Caco-2 (cell line): ENCODE data around the gene TMEM198. TPM values are rescaled to one million over a fixed set of nuclear protein-coding genes. Genes with fewer than 3 reads are reported as not detected.

Source experiments
- BruUV-seq: library from RNA; stranded (reverse); fragments of 400-500 nt; replicated peaks from 2 replicates; lab custom pipeline; 2021; lab: Mats Ljungman, UMichigan
- CTCF ChIA-PET: fragments of 300-600 bp; sonication (Branson Sonifier 250); formaldehyde crosslinking; loops from one replicate; lab custom pipeline; 2022; ENCODE audit warnings: antibody characterized with exemption; lab: Charles Lee
- POLR2A ChIA-PET: fragments of 300-600 bp; sonication (Branson Sonifier 250); formaldehyde crosslinking; loops from one replicate; lab custom pipeline; 2022; ENCODE audit warnings: antibody characterized with exemption; lab: Charles Lee
- DNase-seq, 2 experiments: peaks; one replicate each; pipeline versions ENCODE4 v3.0.0 to v3.0.0-alpha.2; 2020 to 2022
- H3K27me3 ChIP-seq: replicated peaks from 2 replicates; pipeline ENCODE4 v1.6.0; 2011; ENCODE audit warnings: low read length; ENCODE audit not compliant: control insufficient read depth, insufficient read depth
- H3K36me3 ChIP-seq: 2 replicates; pipeline ENCODE4 v1.5.1; 2011; ENCODE audit warnings: low read length; ENCODE audit not compliant: control insufficient read depth, insufficient read depth
- H3K4me1 ChIP-seq: fragments of 250-450 bp; sonication (Bioruptor Pico); 2 replicates; pipeline ENCODE4 v1.5.1; 2020; ENCODE audit warnings: mild to moderate bottlenecking
- H3K4me3 ChIP-seq: 2 replicates; pipeline ENCODE4 v1.5.1; 2011; ENCODE audit warnings: low read depth, mild to moderate bottlenecking, control low read depth, low read length
- H3K9me3 ChIP-seq: fragments of 250-450 bp; sonication (Bioruptor Pico); 2 replicates; pipeline ENCODE4 v1.5.1; 2020; ENCODE audit warnings: mild to moderate bottlenecking, moderate library complexity
- H3K27ac Mint-ChIP-seq: one replicate; pipeline ENCODE4 v1.8.0; 2022; ENCODE audit warnings: mixed read lengths; ENCODE audit not compliant: unreplicated experiment
- H3K27me3 Mint-ChIP-seq: one replicate; pipeline ENCODE4 v1.8.0; 2022; ENCODE audit warnings: mixed read lengths; ENCODE audit not compliant: insufficient read depth, unreplicated experiment
- H3K36me3 Mint-ChIP-seq: one replicate; pipeline ENCODE4 v1.8.0; 2022; ENCODE audit warnings: mild to moderate bottlenecking, mixed read lengths; ENCODE audit not compliant: insufficient read depth, unreplicated experiment
- H3K4me1 Mint-ChIP-seq: one replicate; pipeline ENCODE4 v1.8.0; 2022; ENCODE audit warnings: low read depth, mixed read lengths; ENCODE audit not compliant: unreplicated experiment
- H3K4me3 Mint-ChIP-seq: one replicate; pipeline ENCODE4 v1.8.0; 2022; ENCODE audit warnings: mild to moderate bottlenecking, moderate library complexity, mixed read lengths; ENCODE audit not compliant: unreplicated experiment
- H3K9me3 Mint-ChIP-seq: one replicate; pipeline ENCODE4 v1.8.0; 2022; ENCODE audit warnings: mixed read lengths; ENCODE audit not compliant: unreplicated experiment
- intact Hi-C: fragments of 100-400 bp; cut with micrococcal nuclease; formaldehyde crosslinking; loops from one replicate; pipeline ENCODE4 v1.10.0; 2022; ENCODE audit not compliant: unreplicated experiment
- total RNA-seq: library from RNA; stranded (reverse); gene quantifications from 2 replicates; pipeline ENCODE4 v1.2.3, GENCODE V29; 2022
- TF ChIP-seq, protein P1 (sequence below), 2 experiments: fragments of 200-600 bp in 1 of 2; IDR thresholded peaks; 1 replicate in 1 of 2; 2 replicates in 1 of 2; pipeline versions ENCODE4 v1.5.1 to v1.8.0; 2011 to 2022; ENCODE audit warnings: antibody characterized with exemption in 1 of 2, control low read depth in 1 of 2, inconsistent platforms in 1 of 2, low read depth in 1 of 2, low read length in 1 of 2, mild to moderate bottlenecking in 1 of 2, moderate library complexity in 1 of 2; ENCODE audit not compliant: insufficient read depth in 1 of 2, severe bottlenecking in 1 of 2, unreplicated experiment in 1 of 2

Gene TMEM198
- total RNA-seq, 1 experiment from 2014 or later, result 8.5 TPM

DNA sequence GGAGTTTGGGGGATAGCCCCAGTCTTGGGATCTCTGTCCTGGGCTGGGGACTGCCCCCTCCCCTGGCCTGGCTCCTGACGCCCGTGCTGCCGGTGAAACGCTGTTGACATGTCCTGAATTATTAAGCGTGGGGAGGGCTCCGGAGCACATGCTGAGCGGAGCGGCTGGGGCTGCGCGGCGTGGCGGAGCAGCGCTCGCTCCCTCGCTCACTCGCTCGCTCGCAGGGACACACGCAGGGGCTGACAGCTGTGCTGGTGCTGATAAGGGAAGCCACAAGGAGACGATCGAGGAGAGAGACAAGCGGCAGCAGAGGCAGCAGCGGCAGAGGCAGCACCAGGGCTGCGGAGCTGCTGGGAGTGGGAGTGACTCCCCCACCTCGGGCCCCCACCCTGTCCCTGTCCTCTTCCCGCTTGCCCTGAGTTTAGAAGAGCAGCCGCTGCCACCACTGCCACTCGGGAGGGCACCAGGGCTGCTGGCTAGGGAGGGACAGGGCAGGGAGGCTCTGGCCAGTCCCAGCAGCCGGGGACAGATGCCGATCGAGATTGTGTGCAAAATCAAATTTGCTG is 29.5 kb upstream of the TMEM198 start, which contains the start of gene ASIC4:
ASIC4 (plus strand) TSS at position 287 of the 566 bp plus-strand sequence; CDS start at position 530, 243 bp downstream.
- peak within 1 kb of the TSS; percentile 40 for H3K4me3 Mint-ChIP-seq
- Histone ChIP-seq H3K4me3 (no peak within 1 kb of the TSS), H3K4me1 (peaks cover 12% of the 10 kb centered on the region), H3K27me3 (peaks cover 5% of the 10 kb centered on the region; the same call in 1 of the 2 replicates), H3K36me3 (no peaks in the 10 kb centered on the region), H3K9me3 (no peaks in the 10 kb centered on the region)
- ChIA-PET CTCF (interaction anchor here (0.9 to 1.9 kb wide), 4 partner anchors 12 to 22 kb away, joined by 4 to 8 read pairs (median 6); partner anchors contain the start of gene GMPPA), POLR2A (no interaction called here)
- no TSS peak for BruUV-seq
- H3K27me3 Mint-ChIP-seq, result peaks cover 31% of the 10 kb centered on the region
- intact Hi-C loops, result no loop called here
- no peaks in the 10 kb centered on the region for H3K36me3 Mint-ChIP-seq
- H3K9me3 Mint-ChIP-seq, result no peaks in the 10 kb centered on the region
- no peak within 1 kb of the TSS for H3K27ac Mint-ChIP-seq
- TF ChIP-seq, protein P1, sequence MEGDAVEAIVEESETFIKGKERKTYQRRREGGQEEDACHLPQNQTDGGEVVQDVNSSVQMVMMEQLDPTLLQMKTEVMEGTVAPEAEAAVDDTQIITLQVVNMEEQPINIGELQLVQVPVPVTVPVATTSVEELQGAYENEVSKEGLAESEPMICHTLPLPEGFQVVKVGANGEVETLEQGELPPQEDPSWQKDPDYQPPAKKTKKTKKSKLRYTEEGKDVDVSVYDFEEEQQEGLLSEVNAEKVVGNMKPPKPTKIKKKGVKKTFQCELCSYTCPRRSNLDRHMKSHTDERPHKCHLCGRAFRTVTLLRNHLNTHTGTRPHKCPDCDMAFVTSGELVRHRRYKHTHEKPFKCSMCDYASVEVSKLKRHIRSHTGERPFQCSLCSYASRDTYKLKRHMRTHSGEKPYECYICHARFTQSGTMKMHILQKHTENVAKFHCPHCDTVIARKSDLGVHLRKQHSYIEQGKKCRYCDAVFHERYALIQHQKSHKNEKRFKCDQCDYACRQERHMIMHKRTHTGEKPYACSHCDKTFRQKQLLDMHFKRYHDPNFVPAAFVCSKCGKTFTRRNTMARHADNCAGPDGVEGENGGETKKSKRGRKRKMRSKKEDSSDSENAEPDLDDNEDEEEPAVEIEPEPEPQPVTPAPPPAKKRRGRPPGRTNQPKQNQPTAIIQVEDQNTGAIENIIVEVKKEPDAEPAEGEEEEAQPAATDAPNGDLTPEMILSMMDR (IDR thresholded peaks at IDR 0.05; ENCODE audit: insufficient read depth in 1 of 2, low read depth in 1 of 2, low read length in 1 of 2, severe bottlenecking in 1 of 2, unreplicated experiment in 1 of 2), result no peak
- DNase-seq, result peak in 1 of 2 experiments; percentile 22
- H3K4me1 Mint-ChIP-seq, result peaks cover 18% of the 10 kb centered on the region

DNA sequence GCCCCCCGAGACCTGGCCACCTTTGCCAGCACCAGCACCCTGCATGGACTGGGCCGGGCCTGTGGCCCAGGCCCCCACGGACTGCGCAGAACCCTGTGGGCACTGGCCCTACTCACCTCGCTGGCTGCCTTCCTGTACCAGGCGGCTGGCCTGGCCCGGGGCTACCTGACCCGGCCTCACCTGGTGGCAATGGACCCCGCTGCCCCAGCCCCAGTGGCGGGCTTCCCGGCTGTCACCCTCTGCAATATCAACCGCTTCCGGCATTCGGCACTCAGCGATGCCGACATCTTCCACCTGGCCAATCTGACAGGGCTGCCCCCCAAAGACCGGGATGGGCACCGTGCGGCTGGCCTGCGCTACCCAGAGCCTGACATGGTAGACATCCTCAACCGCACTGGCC is 29.0 kb upstream of the TMEM198 start:
- peaks cover 12% of the 10 kb centered on the region for H3K4me1 Mint-ChIP-seq
- no peak for DNase-seq
- Histone ChIP-seq H3K27me3 (peaks cover 5% of the 10 kb centered on the region; the same call in 1 of the 2 replicates), H3K4me3 (no peak overlapping the region), H3K9me3 (no peaks in the 10 kb centered on the region), H3K4me1 (peaks cover 12% of the 10 kb centered on the region), H3K36me3 (no peaks in the 10 kb centered on the region)
- TF ChIP-seq, protein P1 (IDR thresholded peaks at IDR 0.05; ENCODE audit: insufficient read depth in 1 of 2, low read depth in 1 of 2, low read length in 1 of 2, severe bottlenecking in 1 of 2, unreplicated experiment in 1 of 2), result no peak
- no peak overlapping the region for H3K4me3 Mint-ChIP-seq
- ChIA-PET CTCF (interaction anchor here (0.9 to 1.2 kb wide), 2 partner anchors 15 to 23 kb away, joined by 7 to 8 read pairs; no protein-coding TSS in a partner anchor), POLR2A (no interaction called here)
- no peak overlapping the region for H3K27ac Mint-ChIP-seq
- no peaks in the 10 kb centered on the region for H3K9me3 Mint-ChIP-seq
- no TSS peak for BruUV-seq
- no peaks in the 10 kb centered on the region for H3K36me3 Mint-ChIP-seq
- intact Hi-C loops, result no loop called here
- peaks cover 31% of the 10 kb centered on the region for H3K27me3 Mint-ChIP-seq

DNA sequence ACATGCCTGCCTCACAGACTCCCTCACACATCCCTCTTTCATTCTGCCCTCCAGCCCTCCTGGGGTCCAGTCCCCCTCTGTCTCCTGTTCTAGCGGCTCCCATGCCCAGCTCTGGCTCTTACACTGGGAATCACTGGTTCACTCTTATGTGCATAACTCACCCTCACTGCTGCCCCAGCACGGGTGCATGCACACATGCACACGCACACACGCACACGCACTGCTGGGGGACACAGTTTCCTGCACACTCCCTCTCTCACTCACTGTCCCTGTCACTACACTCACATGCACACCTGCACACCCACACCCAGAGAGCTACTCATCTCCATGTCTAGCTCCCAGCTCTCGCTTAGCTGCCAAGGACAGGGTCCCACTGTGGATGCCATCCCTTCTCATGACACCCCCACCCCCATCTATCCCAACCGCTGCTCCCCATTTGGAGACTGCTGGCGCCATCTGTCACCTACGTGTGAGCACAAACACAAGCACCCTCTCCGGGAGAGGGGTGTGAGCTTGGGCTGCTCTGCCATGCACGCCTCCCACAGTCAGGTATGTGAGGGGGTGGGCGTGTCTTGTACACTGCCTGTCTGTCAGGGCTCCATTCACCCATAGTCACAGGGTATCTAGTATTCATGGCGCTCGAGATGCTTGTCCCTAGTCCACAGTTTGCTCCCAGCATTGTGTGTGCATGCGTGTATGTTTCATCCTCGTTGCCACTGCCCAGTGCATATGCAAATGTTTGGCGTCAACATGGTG is 27.8 kb upstream of the TMEM198 start:
- peaks cover 31% of the 10 kb centered on the region for H3K27me3 Mint-ChIP-seq
- intact Hi-C loops, result no loop called here
- H3K9me3 ChIP-seq, result no peaks in the 10 kb centered on the region
- no TSS peak for BruUV-seq
- TF ChIP-seq, protein P1 (IDR thresholded peaks at IDR 0.05; ENCODE audit: insufficient read depth in 1 of 2, low read depth in 1 of 2, low read length in 1 of 2, severe bottlenecking in 1 of 2, unreplicated experiment in 1 of 2), result no peak
- H3K27me3 ChIP-seq, result peaks cover 5% of the 10 kb centered on the region; the same call in 1 of the 2 replicates
- ChIA-PET POLR2A (interaction anchor here (1.3 kb wide), 1 partner anchor 18 kb away, joined by 8 read pairs; the partner anchor contains the start of gene GMPPA), CTCF (interaction anchor here (0.7 to 1.0 kb wide), 3 partner anchors 14 to 57 kb away, joined by 3 to 7 read pairs (median 5); partner anchors contain the start of gene GMPPA)
- H3K36me3 ChIP-seq, result no peaks in the 10 kb centered on the region
- no peaks in the 10 kb centered on the region for H3K9me3 Mint-ChIP-seq
- H3K27ac Mint-ChIP-seq, result no peak overlapping the region
- peaks cover 11% of the 10 kb centered on the region for H3K4me1 Mint-ChIP-seq
- no peak overlapping the region for H3K4me3 ChIP-seq
- no peak for DNase-seq
- no peak overlapping the region for H3K4me3 Mint-ChIP-seq
- H3K36me3 Mint-ChIP-seq, result no peaks in the 10 kb centered on the region
- H3K4me1 ChIP-seq, result peaks cover 11% of the 10 kb centered on the region
